GM18868 (cell line): Measurements from ENCODE around the gene DUSP5.
A peak's percentile ranks its signal among the peaks of the same experiment; 100 is the strongest.
"Not testable (repeated sequence)": the region's sequence is repeated elsewhere in the genome, so short reads cannot be mapped to it uniquely, and the experiment has no call there.

Source experiments
- ATAC-seq: cut with Tn5 transposase; IDR thresholded peaks from one replicate; pipeline ENCODE4 v1.9.1; 2021; ENCODE audit warnings: mild to moderate bottlenecking, moderate library complexity; ENCODE audit not compliant: unreplicated experiment

Gene DUSP5

DNA sequence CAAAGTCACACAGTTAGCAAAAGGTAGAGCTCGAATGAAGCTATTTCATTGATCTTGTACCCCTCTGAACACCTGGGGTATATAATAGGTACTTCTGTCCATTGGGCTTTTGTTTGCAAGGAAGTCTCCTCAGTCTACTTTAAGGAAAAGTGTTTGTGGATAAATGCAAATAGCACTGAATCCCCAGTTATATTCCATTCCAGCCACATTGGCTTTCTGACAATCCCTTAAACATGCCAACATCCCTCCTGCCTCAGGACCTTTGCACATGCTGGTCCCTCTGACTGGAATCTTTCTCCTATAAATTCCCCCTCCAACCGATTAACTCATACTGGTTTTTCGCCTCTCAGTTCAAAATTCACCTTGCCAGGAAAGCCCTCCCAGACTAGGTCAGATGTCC is 17.1 kb downstream of the DUSP5 start:
- ATAC-seq, result no peak

- ATAC-seq, result no peak
Measured at GRCh38 chr10:110516815-110517492, 19.2 kb downstream of the DUSP5 start.

DNA sequence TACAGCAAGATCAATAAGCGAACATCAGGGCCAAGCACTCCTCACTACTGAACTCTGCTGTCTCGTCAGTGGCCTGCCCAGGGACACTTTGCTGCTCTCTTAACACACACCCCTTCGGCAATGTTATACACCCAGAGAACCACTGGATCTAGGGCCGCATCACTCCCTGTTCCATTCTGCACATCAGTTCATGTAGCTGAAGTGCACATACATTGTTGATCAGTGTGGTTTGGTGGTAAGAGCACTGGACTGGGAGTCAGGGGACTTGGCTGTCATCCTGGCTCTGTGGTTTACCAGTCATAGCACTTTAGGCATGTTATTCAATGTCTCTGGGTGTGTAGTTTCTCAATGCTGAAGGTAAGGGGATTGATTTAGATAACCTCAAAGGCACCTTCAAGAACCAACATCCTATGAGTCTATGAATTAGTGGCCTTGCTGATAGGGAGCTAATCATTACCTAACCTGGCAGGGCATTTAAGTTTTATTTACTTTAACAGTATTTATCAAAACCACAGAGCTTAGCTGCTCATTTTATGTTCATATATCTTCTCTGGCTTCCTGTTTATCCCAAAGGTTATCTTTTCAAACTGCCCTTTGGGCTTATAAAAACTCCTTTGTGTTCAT is 24.8 kb downstream of the DUSP5 start:
- ATAC-seq, result no peak

DNA sequence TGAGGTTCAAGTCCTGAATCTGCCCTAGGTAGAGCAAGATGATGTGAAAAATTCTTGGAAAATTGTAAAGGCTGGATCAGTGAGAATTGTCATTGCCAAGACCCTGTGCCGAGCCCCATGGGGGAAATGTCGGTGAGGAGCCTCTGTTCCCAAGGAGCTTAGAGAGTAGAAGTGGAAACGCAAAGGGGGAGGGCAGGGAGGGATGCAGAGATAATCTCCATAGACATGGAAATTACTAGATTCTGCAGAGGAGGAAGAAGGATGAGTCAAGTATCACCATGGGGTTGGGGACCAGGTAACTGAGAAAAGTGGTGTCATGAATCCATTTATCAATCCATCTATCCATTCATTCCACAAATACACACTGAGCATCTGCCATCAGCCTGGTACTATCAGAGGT is 26.0 kb downstream of the DUSP5 start:
- ATAC-seq, result no peak

GRCh38 chr10:110524179-110524858 is 26.6 kb downstream of the DUSP5 start:
- ATAC-seq, result no peak

DNA sequence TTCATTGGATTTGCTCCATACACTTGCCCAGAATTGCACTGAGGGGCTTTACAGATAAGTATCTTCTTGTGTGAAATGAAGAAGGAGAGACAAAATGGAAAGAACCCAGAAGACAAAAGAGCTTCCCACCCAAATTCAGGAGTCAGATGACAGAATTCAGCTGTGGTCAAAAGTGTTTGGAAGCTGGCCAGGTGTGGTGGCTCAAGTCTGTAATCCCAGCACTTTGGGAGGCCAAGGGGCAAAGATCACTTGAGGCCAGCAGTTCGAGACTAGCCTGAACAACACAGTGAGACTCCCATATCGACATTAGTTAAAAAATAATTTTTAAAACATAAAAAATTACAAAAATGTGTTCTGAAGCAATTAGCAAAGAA is 27.1 kb downstream of the DUSP5 start:
- no peak for ATAC-seq

DNA sequence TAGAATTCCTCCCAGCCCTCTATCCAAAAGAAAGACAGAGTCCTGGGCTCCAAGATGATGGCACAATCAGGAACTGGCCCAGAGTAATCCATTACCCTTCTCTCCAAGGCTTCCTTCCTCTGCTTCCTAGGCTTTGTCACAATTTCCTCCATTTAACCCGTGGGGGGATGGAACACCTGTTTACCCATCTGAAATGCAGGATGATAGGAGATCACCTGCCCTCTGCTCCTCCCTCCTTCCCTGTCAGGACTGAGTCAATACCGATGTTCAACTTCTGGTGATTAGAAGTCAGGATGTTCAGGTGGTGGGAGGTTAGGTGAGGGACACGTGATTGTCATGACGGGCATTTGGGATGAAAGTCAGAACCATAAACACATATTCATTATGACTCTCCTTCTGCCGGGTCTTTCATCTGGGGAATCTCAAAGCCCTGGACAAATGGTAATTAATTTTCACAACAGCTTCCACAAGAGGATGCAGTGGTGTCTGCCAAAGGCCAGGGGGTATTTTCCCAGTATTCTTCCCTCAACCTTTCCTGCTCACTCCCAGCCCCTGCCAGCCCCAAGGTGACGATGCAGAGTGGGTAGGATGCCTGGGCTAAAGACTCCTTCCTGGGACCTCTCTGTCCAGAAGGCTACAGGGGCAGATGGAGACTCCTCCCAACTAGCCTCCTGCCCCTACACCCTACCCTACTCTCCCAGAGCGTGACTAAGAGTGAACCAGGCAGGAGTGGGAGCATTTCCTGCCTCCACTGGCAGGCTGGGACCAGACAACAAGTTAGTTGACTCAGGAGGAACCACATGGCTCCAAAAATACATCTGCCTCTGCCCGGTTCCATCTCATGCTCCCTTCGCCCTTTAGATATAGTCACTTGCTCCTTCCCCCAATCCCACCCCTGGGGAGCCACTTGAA is 27.9 kb downstream of the DUSP5 start:
- no peak for ATAC-seq

GRCh38 chr10:110527731-110528171 is 30.0 kb downstream of the DUSP5 start:
- no peak for ATAC-seq

- ATAC-seq, result peak; percentile 6
Measured at GRCh38 chr10:110528224-110528996, 30.7 kb downstream of the DUSP5 start.

DNA sequence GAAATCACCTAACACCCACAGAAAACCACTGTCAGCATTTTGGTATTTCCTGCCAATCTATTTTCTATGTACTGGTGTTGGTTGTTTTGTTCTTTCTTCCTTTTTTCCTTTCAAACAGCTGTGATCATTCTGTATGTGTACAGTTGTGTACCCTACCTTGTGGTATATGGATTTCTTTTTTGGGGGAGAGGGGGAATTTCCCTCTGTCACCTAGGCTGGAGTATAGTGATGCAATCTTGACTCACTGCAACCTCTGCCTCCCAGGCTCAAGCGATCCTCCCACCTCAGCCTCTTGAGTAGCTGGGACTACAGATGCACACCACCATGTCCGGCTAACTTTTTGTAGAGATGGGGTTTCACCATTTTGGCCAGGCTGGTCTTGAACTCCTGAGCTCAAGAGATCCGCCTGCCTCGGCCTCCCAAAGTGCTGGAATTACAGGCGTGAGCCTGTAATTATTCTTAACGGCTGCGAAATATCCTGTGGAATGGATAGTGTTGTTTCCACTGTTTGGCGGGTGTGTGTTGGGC is 31.4 kb downstream of the DUSP5 start:
- ATAC-seq, result peak; percentile 82

- no peak for ATAC-seq
Measured at GRCh38 chr10:110529596-110530011, 31.9 kb downstream of the DUSP5 start.

- no peak for ATAC-seq
Measured at GRCh38 chr10:110530131-110530831, 32.6 kb downstream of the DUSP5 start.

DNA sequence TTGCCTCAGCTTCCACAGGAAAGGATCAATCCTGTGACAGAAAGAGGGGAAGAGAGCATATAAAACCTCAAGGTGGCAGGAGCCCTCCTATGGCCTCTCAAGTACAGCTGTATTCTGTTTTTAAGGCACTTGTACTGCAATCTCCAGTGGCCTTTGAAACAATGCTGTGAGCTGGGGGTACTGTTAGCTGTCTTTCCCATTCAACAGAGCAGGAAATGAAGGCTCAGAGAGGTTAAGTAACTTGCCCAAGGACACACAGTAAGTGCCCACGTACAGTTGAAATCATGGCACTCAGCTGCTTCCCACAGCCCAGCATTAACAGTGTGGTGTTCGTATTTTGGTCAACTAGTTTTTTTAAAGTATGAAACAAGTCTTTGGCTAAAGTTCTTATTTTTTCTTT is 34.0 kb downstream of the DUSP5 start:
- no peak for ATAC-seq

- not testable (repeated sequence) for ATAC-seq
Measured at GRCh38 chr10:110532628-110533027, 34.9 kb downstream of the DUSP5 start.

DNA sequence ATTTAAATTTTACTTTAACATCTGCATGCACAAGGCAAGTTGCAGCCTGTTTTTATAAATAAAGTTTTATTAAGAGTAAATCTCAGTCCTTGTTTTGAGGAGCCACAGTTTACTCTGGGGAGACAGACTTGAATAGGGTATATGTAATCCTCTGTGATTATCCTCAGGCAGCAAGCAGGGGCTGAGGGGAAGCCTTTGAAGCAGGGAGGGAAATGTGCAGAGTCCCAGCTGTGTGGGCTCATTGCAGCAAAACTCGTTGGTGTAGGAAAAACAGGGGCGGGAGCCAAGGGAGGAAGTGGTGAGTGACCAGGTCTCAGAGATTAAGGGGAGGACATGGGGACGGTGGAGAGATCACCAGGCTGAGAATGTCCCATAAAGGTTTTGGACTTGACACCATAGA is 35.4 kb downstream of the DUSP5 start:
- ATAC-seq, result no peak

GRCh38 chr10:110534571-110534970 is 36.9 kb downstream of the DUSP5 start:
- ATAC-seq, result no peak

GRCh38 chr10:110535958-110536891 is 38.5 kb downstream of the DUSP5 start:
- peak; percentile 87 for ATAC-seq

DNA sequence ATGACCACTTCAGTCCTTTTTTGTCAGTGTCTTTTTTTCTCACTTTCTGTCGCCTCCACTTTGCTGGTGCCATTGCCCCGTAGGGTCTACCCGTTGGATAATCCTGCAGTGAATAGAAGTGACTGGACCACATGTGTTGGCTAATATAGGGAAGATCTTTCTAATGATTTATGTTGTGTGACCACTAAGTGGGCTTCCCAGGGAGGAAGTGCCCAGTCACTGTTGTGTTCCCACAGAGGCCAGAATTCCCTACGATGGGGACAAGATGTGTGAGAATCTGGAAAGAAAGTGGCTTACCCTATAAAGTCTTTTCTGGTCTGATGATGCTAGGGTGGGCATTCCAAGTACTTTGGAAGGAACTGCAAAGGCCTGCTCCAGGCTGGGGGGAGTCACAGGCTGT is 41.4 kb downstream of the DUSP5 start:
- ATAC-seq, result no peak
